ENCODE results near the gene UGDH. TPM values are rescaled to one million over a fixed set of nuclear protein-coding genes. Genes with fewer than 3 reads are reported as not detected.

UGDH gene
- total RNA-seq (75.3 TPM), polyA plus RNA-seq (23.7 TPM)

GRCh38 chr4:39527296-39528060 is at the start of gene UGDH:
Gene UGDH (minus strand): TSS chr4:39527439. CDS start chr4:39521512, 5,927 bp downstream.
- Histone ChIP-seq H3K27ac (ENCODE audit: low read depth) (peak within 1 kb of the TSS; percentile 98), H3K4me1 (ENCODE audit: insufficient read depth) (no peaks in the 10 kb centered on the region), H3K36me3 (ENCODE audit: insufficient read depth) (no peaks in the 10 kb centered on the region), H3K4me3 (ENCODE audit: low read depth, low read length) (peak within 1 kb of the TSS; percentile 81)
- peak; percentile 97 for DNase-seq (ENCODE audit: extremely low spot score)
- under 1% methylated on average over 73 of the region's 73 CpGs for WGBS

- no peak overlapping the region for H3K27ac ChIP-seq (ENCODE audit: low read depth)
- H3K4me3 ChIP-seq (ENCODE audit: low read depth, low read length): no peak overlapping the region
- 98% methylated on average over 5 of the region's 5 CpGs for WGBS
- no peak for DNase-seq (ENCODE audit: extremely low spot score)
- H3K36me3 ChIP-seq (ENCODE audit: insufficient read depth): no peaks in the 10 kb centered on the region
- no peaks in the 10 kb centered on the region for H3K4me1 ChIP-seq (ENCODE audit: insufficient read depth)
Observed at GRCh38 chr4:39574946-39575345, 47.7 kb upstream of the UGDH start.

GRCh38 chr4:39571504-39571903 is 44.3 kb upstream of the UGDH start:
- 84% methylated on average over 6 of the region's 6 CpGs for WGBS
- Histone ChIP-seq H3K27ac (ENCODE audit: low read depth) (no peak overlapping the region), H3K4me1 (ENCODE audit: insufficient read depth) (no peaks in the 10 kb centered on the region), H3K36me3 (ENCODE audit: insufficient read depth) (no peaks in the 10 kb centered on the region), H3K4me3 (ENCODE audit: low read depth, low read length) (no peak overlapping the region)
- no peak for DNase-seq (ENCODE audit: extremely low spot score)

GRCh38 chr4:39571054-39571453 is 43.8 kb upstream of the UGDH start:
- H3K36me3 ChIP-seq (ENCODE audit: insufficient read depth): no peaks in the 10 kb centered on the region
- H3K4me1 ChIP-seq (ENCODE audit: insufficient read depth): no peaks in the 10 kb centered on the region
- H3K4me3 ChIP-seq (ENCODE audit: low read depth, low read length): no peak overlapping the region
- no peak for DNase-seq (ENCODE audit: extremely low spot score)
- H3K27ac ChIP-seq (ENCODE audit: low read depth): no peak overlapping the region
- WGBS: 94% methylated on average over 4 of the region's 4 CpGs

GRCh38 chr4:39569209-39569608 is 42.0 kb upstream of the UGDH start:
- Histone ChIP-seq H3K4me1 (ENCODE audit: insufficient read depth) (no peaks in the 10 kb centered on the region), H3K36me3 (ENCODE audit: insufficient read depth) (no peaks in the 10 kb centered on the region), H3K27ac (ENCODE audit: low read depth) (no peak overlapping the region), H3K4me3 (ENCODE audit: low read depth, low read length) (no peak overlapping the region)
- WGBS: 80% methylated on average over 4 of the region's 4 CpGs
- no peak for DNase-seq (ENCODE audit: extremely low spot score)

GRCh38 chr4:39568805-39569204 is 41.6 kb upstream of the UGDH start:
- Histone ChIP-seq H3K4me1 (ENCODE audit: insufficient read depth) (no peaks in the 10 kb centered on the region), H3K27ac (ENCODE audit: low read depth) (no peak overlapping the region), H3K4me3 (ENCODE audit: low read depth, low read length) (no peak overlapping the region), H3K36me3 (ENCODE audit: insufficient read depth) (no peaks in the 10 kb centered on the region)
- WGBS: 75% methylated on average over 3 of the region's 3 CpGs
- peak; percentile 61 for DNase-seq (ENCODE audit: extremely low spot score)

- H3K4me3 ChIP-seq (ENCODE audit: low read depth, low read length): no peak overlapping the region
- no peaks in the 10 kb centered on the region for H3K4me1 ChIP-seq (ENCODE audit: insufficient read depth)
- no peak overlapping the region for H3K27ac ChIP-seq (ENCODE audit: low read depth)
- WGBS: 83% methylated on average over 6 of the region's 6 CpGs
- no peaks in the 10 kb centered on the region for H3K36me3 ChIP-seq (ENCODE audit: insufficient read depth)
- DNase-seq (ENCODE audit: extremely low spot score): no peak
Observed at GRCh38 chr4:39565878-39566600, 38.8 kb upstream of the UGDH start.

- H3K4me3 ChIP-seq (ENCODE audit: low read depth, low read length): no peak overlapping the region
- no peak overlapping the region for H3K27ac ChIP-seq (ENCODE audit: low read depth)
- WGBS: 85% methylated on average over 6 of the region's 6 CpGs
- no peak for DNase-seq (ENCODE audit: extremely low spot score)
- no peaks in the 10 kb centered on the region for H3K36me3 ChIP-seq (ENCODE audit: insufficient read depth)
- no peaks in the 10 kb centered on the region for H3K4me1 ChIP-seq (ENCODE audit: insufficient read depth)
Observed at GRCh38 chr4:39563346-39563847, 36.2 kb upstream of the UGDH start.

GRCh38 chr4:39562792-39563191 is 35.6 kb upstream of the UGDH start:
- H3K36me3 ChIP-seq (ENCODE audit: insufficient read depth): no peaks in the 10 kb centered on the region
- H3K4me3 ChIP-seq (ENCODE audit: low read depth, low read length): no peak overlapping the region
- H3K27ac ChIP-seq (ENCODE audit: low read depth): no peak overlapping the region
- DNase-seq (ENCODE audit: extremely low spot score): no peak
- no peaks in the 10 kb centered on the region for H3K4me1 ChIP-seq (ENCODE audit: insufficient read depth)
- WGBS: 96% methylated on average over 5 of the region's 5 CpGs

- Histone ChIP-seq H3K27ac (ENCODE audit: low read depth) (peak overlapping the region; percentile 56), H3K4me1 (ENCODE audit: insufficient read depth) (no peaks in the 10 kb centered on the region), H3K36me3 (ENCODE audit: insufficient read depth) (no peaks in the 10 kb centered on the region), H3K4me3 (ENCODE audit: low read depth, low read length) (no peak overlapping the region)
- WGBS: 62% methylated on average over 9 of the region's 9 CpGs
- DNase-seq (ENCODE audit: extremely low spot score): no peak
Observed at GRCh38 chr4:39559626-39560025, 32.4 kb upstream of the UGDH start.

GRCh38 chr4:39555472-39555871 is 28.2 kb upstream of the UGDH start:
- H3K4me3 ChIP-seq (ENCODE audit: low read depth, low read length): no peak overlapping the region
- no peaks in the 10 kb centered on the region for H3K4me1 ChIP-seq (ENCODE audit: insufficient read depth)
- no peak overlapping the region for H3K27ac ChIP-seq (ENCODE audit: low read depth)
- WGBS: 100% methylated on average over 3 of the region's 3 CpGs
- H3K36me3 ChIP-seq (ENCODE audit: insufficient read depth): no peaks in the 10 kb centered on the region
- no peak for DNase-seq (ENCODE audit: extremely low spot score)

- 85% methylated on average over 3 of the region's 3 CpGs for WGBS
- Histone ChIP-seq H3K4me1 (ENCODE audit: insufficient read depth) (no peaks in the 10 kb centered on the region), H3K36me3 (ENCODE audit: insufficient read depth) (no peaks in the 10 kb centered on the region), H3K4me3 (ENCODE audit: low read depth, low read length) (no peak overlapping the region), H3K27ac (ENCODE audit: low read depth) (no peak overlapping the region)
- no peak for DNase-seq (ENCODE audit: extremely low spot score)
Observed at GRCh38 chr4:39548425-39549067, 21.3 kb upstream of the UGDH start.

GRCh38 chr4:39544580-39545315 is 17.5 kb upstream of the UGDH start:
- DNase-seq (ENCODE audit: extremely low spot score): no peak
- H3K4me1 ChIP-seq (ENCODE audit: insufficient read depth): no peaks in the 10 kb centered on the region
- H3K27ac ChIP-seq (ENCODE audit: low read depth): no peak overlapping the region
- no peak overlapping the region for H3K4me3 ChIP-seq (ENCODE audit: low read depth, low read length)
- H3K36me3 ChIP-seq (ENCODE audit: insufficient read depth): no peaks in the 10 kb centered on the region
- 19% methylated on average over 1 of the region's 1 CpG for WGBS
